DOHH2 (cell line): Measurements from ENCODE around the gene PHF21A.

Experiments
- H3F3A ChIP-seq: fragments of 200-600 bp; sonication (generic), shearing (Covaris generic); 2 replicates; pipeline ENCODE4 v1.6.0; 2016; ENCODE audit warnings: antibody characterized with exemption, mild to moderate bottlenecking; ENCODE audit not compliant: control insufficient read depth, insufficient read depth
- H3K27ac ChIP-seq: fragments of 200-600 bp; sonication (generic); 2 replicates; pipeline ENCODE4 v1.5.1; 2014; ENCODE audit warnings: low read depth, mild to moderate bottlenecking, low read length, moderate library complexity
- H3K27me3 ChIP-seq: fragments of 200-600 bp; sonication (generic); 2 replicates; pipeline ENCODE4 v1.6.1; 2014; ENCODE audit warnings: mild to moderate bottlenecking, low read length, mixed read lengths; ENCODE audit not compliant: control insufficient read depth
- H3K36me3 ChIP-seq: fragments of 200-600 bp; sonication (generic); 2 replicates; pipeline ENCODE4 v1.6.1; 2014; ENCODE audit warnings: mild to moderate bottlenecking, low read length, moderate library complexity, mixed read lengths; ENCODE audit not compliant: control insufficient read depth
- H3K4me1 ChIP-seq: fragments of 200-600 bp; sonication (generic); 2 replicates; pipeline ENCODE4 v1.6.1; 2014; ENCODE audit warnings: mild to moderate bottlenecking, low read length, mixed read lengths; ENCODE audit not compliant: control insufficient read depth
- H3K4me2 ChIP-seq: fragments of 200-600 bp; sonication (generic); 2 replicates; pipeline ENCODE4 v1.6.0; 2014; ENCODE audit warnings: mild to moderate bottlenecking, low read length, moderate library complexity
- H3K4me3 ChIP-seq: fragments of 200-600 bp; sonication (generic); 2 replicates; pipeline ENCODE4 v1.5.1; 2014; ENCODE audit warnings: mild to moderate bottlenecking, low read length, mixed read lengths
- H3K79me2 ChIP-seq: fragments of 200-600 bp; sonication (generic); 2 replicates; pipeline ENCODE4 v1.6.1; 2014; ENCODE audit warnings: mild to moderate bottlenecking, low read length, mixed read lengths; ENCODE audit not compliant: control insufficient read depth
- H3K9me2 ChIP-seq: fragments of 200-600 bp; sonication (generic); replicated peaks from 2 replicates; pipeline ENCODE4 v1.6.1; 2014; ENCODE audit warnings: mild to moderate bottlenecking, low read length, mixed read lengths; ENCODE audit not compliant: control insufficient read depth
- H3K9me3 ChIP-seq: fragments of 200-600 bp; sonication (generic); 2 replicates; pipeline ENCODE4 v1.6.1; 2014; ENCODE audit warnings: antibody characterized with exemption, low read length, mixed read lengths; ENCODE audit not compliant: control insufficient read depth, insufficient read depth
- H4K20me1 ChIP-seq: fragments of 200-600 bp; sonication (generic); 2 replicates; pipeline ENCODE4 v1.6.0; 2014; ENCODE audit warnings: low read depth, mild to moderate bottlenecking, antibody characterized with exemption, low read length, moderate library complexity; ENCODE audit not compliant: control insufficient read depth, insufficient read depth
- CTCF ChIP-seq: fragments of 200-600 bp; sonication (generic); IDR thresholded peaks from one replicate; pipeline ENCODE4 v1.5.1; 2014; ENCODE audit warnings: antibody characterized with exemption, mild to moderate bottlenecking, low read depth, low read length; ENCODE audit not compliant: poor library complexity, severe bottlenecking
- EZH2phosphoT487 ChIP-seq: fragments of 200-600 bp; sonication (generic); IDR thresholded peaks from 2 replicates; pipeline ENCODE4 v1.6.1; 2017; ENCODE audit warnings: borderline replicate concordance, mild to moderate bottlenecking, antibody characterized with exemption, low read length, moderate library complexity, mixed read lengths

Gene PHF21A

GRCh38 chr11:46105134-46105628 is 16.1 kb downstream of the PHF21A start:
- H3K9me3 ChIP-seq = no peaks in the 10 kb centered on the region
- H3K4me1 ChIP-seq = peaks cover 15% of the 10 kb centered on the region
- no peak overlapping the region for H3K27ac ChIP-seq
- H3F3A ChIP-seq = no peaks in the 10 kb centered on the region
- H3K9me2 ChIP-seq = no peaks in the 10 kb centered on the region
- H3K4me3 ChIP-seq = no peak overlapping the region
- no peaks in the 10 kb centered on the region for H3K27me3 ChIP-seq
- no peaks in the 10 kb centered on the region for H3K36me3 ChIP-seq
- no peaks in the 10 kb centered on the region; the same call in 1 of the 2 replicates for H4K20me1 ChIP-seq
- no peak overlapping the region for H3K4me2 ChIP-seq
- peaks cover 67% of the 10 kb centered on the region for H3K79me2 ChIP-seq
- TF ChIP-seq CTCF = no peak
- TF ChIP-seq EZH2phosphoT487 = no peak

GRCh38 chr11:46102843-46103242 is 18.4 kb downstream of the PHF21A start:
- H3K9me2 ChIP-seq = no peaks in the 10 kb centered on the region
- peaks cover 27% of the 10 kb centered on the region for H3K4me1 ChIP-seq
- no peaks in the 10 kb centered on the region for H3F3A ChIP-seq
- H3K4me3 ChIP-seq = no peak overlapping the region
- no peaks in the 10 kb centered on the region for H3K27me3 ChIP-seq
- no peak overlapping the region for H3K4me2 ChIP-seq
- no peak overlapping the region for H3K27ac ChIP-seq
- H3K9me3 ChIP-seq = no peaks in the 10 kb centered on the region
- TF ChIP-seq CTCF = no peak
- TF ChIP-seq EZH2phosphoT487 = no peak
- no peaks in the 10 kb centered on the region for H3K36me3 ChIP-seq
- H4K20me1 ChIP-seq = peaks cover 6% of the 10 kb centered on the region; the same call in 1 of the 2 replicates
- peaks cover 79% of the 10 kb centered on the region for H3K79me2 ChIP-seq

GRCh38 chr11:46100670-46101069 is 20.6 kb downstream of the PHF21A start:
- no peaks in the 10 kb centered on the region for H3K9me2 ChIP-seq
- H3F3A ChIP-seq = no peaks in the 10 kb centered on the region
- no peaks in the 10 kb centered on the region for H3K36me3 ChIP-seq
- peaks cover 6% of the 10 kb centered on the region; the same call in 1 of the 2 replicates for H4K20me1 ChIP-seq
- no peak overlapping the region for H3K4me3 ChIP-seq
- TF ChIP-seq EZH2phosphoT487 = no peak
- no peak for TF ChIP-seq CTCF
- peaks cover 85% of the 10 kb centered on the region for H3K79me2 ChIP-seq
- no peak overlapping the region for H3K27ac ChIP-seq
- H3K27me3 ChIP-seq = no peaks in the 10 kb centered on the region
- peaks cover 27% of the 10 kb centered on the region for H3K4me1 ChIP-seq
- no peak overlapping the region for H3K4me2 ChIP-seq
- no peaks in the 10 kb centered on the region for H3K9me3 ChIP-seq
